Neural cell (in vitro differentiated cells): ENCODE data around the gene CSPG4. TPM values are rescaled to one million over a fixed set of nuclear protein-coding genes. Genes with fewer than 3 reads are reported as not detected.

Experiments
- H2AFZ ChIP-seq: fragments of 200-600, 300-800 bp; sonication (generic), shearing (Covaris generic); 2 replicates; pipeline ENCODE4 v1.6.0; 2014; ENCODE audit warnings: low read depth, mild to moderate bottlenecking, antibody characterized with exemption, low read length, moderate library complexity
- H3F3A ChIP-seq: fragments of 200-600 bp; shearing (Covaris generic); 2 replicates; pipeline ENCODE4 v1.6.1; 2016; ENCODE audit warnings: mild to moderate bottlenecking, moderate library complexity, mixed read lengths, antibody characterized with exemption, low read length; ENCODE audit not compliant: insufficient read depth, poor library complexity, severe bottlenecking
- H3K27ac ChIP-seq: fragments of 200-600, 300-800 bp; sonication (generic), shearing (Covaris generic); 2 replicates; pipeline ENCODE4 v1.5.1; 2014; ENCODE audit warnings: mild to moderate bottlenecking, low read length, moderate library complexity
- H3K27me3 ChIP-seq: fragments of 300-800, 200-600 bp; sonication (generic), shearing (Covaris generic); 2 replicates; pipeline ENCODE4 v1.6.0; 2014; ENCODE audit warnings: mild to moderate bottlenecking, low read depth, low read length, moderate library complexity; ENCODE audit not compliant: insufficient read depth
- H3K36me3 ChIP-seq: fragments of 300-800, 200-600 bp; sonication (generic), shearing (Covaris generic); 2 replicates; pipeline ENCODE4 v1.5.1; 2014; ENCODE audit warnings: mild to moderate bottlenecking, antibody characterized with exemption, low read length, moderate library complexity; ENCODE audit not compliant: insufficient read depth
- H3K4me2 ChIP-seq: fragments of 300-800, 200-600 bp; sonication (generic), shearing (Covaris generic); 2 replicates; pipeline ENCODE4 v1.6.0; 2014; ENCODE audit warnings: mild to moderate bottlenecking, low read length
- H3K4me3 ChIP-seq: fragments of 300-800, 200-600 bp; sonication (generic), shearing (Covaris generic); 2 replicates; pipeline ENCODE4 v1.5.1; 2014; ENCODE audit warnings: mild to moderate bottlenecking, low read length, moderate library complexity
- H3K79me2 ChIP-seq: fragments of 200-600 bp; shearing (Covaris generic); replicated peaks from 2 replicates; pipeline ENCODE4 v1.6.0; 2014; ENCODE audit warnings: mild to moderate bottlenecking, low read length, moderate library complexity; ENCODE audit not compliant: insufficient read depth
- H3K9ac ChIP-seq: fragments of 300-800, 200-600 bp; sonication (generic), shearing (Covaris generic); 2 replicates; pipeline ENCODE4 v1.6.1; 2016; ENCODE audit warnings: mild to moderate bottlenecking, low read length, mixed read lengths
- H3K9me2 ChIP-seq: fragments of 200-600 bp; shearing (Covaris generic); 2 replicates; pipeline ENCODE4 v1.6.1; 2016; ENCODE audit warnings: mild to moderate bottlenecking, low read length, mixed read lengths; ENCODE audit not compliant: insufficient read depth
- H3K9me3 ChIP-seq: fragments of 200-600, 300-800 bp; sonication (generic), shearing (Covaris generic); 2 replicates; pipeline ENCODE4 v1.6.1; 2016; ENCODE audit warnings: mild to moderate bottlenecking, mixed run types, low read length, moderate library complexity, mixed read lengths
- H4K20me1 ChIP-seq: fragments of 200-600 bp; shearing (Covaris generic); 2 replicates; pipeline ENCODE4 v1.6.1; 2016; ENCODE audit warnings: mild to moderate bottlenecking, mixed run types; ENCODE audit not compliant: insufficient read depth
- CTCF ChIP-seq: fragments of 450-650 bp; IDR thresholded peaks from 2 replicates; pipeline ENCODE4 v1.5.1; 2014; ENCODE audit warnings: antibody characterized with exemption, mild to moderate bottlenecking, moderate library complexity; ENCODE audit not compliant: poor library complexity, severe bottlenecking
- EP300 ChIP-seq: fragments of 450-650 bp; conservative IDR thresholded peaks from 2 replicates; pipeline ENCODE4 v1.6.1; 2014; ENCODE audit warnings: antibody characterized with exemption, mild to moderate bottlenecking, moderate library complexity; ENCODE audit not compliant: poor library complexity, severe bottlenecking
- EZH2 ChIP-seq: fragments of 200-600, 300-800 bp; shearing (Covaris generic), sonication (generic); IDR thresholded peaks from 2 replicates; pipeline ENCODE4 v1.6.1; 2014; ENCODE audit warnings: antibody characterized with exemption, low read length, borderline replicate concordance, mild to moderate bottlenecking; ENCODE audit not compliant: insufficient read depth, poor library complexity, severe bottlenecking
- MXI1 ChIP-seq: fragments of 450-650 bp; conservative IDR thresholded peaks from 2 replicates; pipeline ENCODE4 v1.6.1; 2014; ENCODE audit warnings: antibody characterized with exemption, mild to moderate bottlenecking; ENCODE audit not compliant: poor library complexity, severe bottlenecking
- POLR2AphosphoS5 ChIP-seq: IDR thresholded peaks from 2 replicates; pipeline ENCODE4 v1.6.1; 2012
- RAD21 ChIP-seq: fragments of 450-650 bp; conservative IDR thresholded peaks from 2 replicates; pipeline ENCODE4 v1.6.1; 2014; ENCODE audit warnings: antibody characterized with exemption, mild to moderate bottlenecking, moderate library complexity
- REST ChIP-seq: IDR thresholded peaks from 2 replicates; pipeline ENCODE4 v1.6.1; 2012; ENCODE audit warnings: borderline replicate concordance
- SMC3 ChIP-seq: fragments of 450-650 bp; conservative IDR thresholded peaks from 2 replicates; pipeline ENCODE4 v1.6.1; 2014; ENCODE audit warnings: antibody characterized with exemption, mild to moderate bottlenecking, moderate library complexity; ENCODE audit not compliant: poor library complexity
- TAF1 ChIP-seq: IDR thresholded peaks from 2 replicates; pipeline ENCODE4 v1.6.1; 2012; ENCODE audit warnings: low read depth
- polyA plus RNA-seq: library from polyadenylated mRNA; depleted of rRNA; stranded (reverse); fragments of >200 nt; gene quantifications from 2 replicates; pipeline ENCODE4 v1.2.3, GENCODE V29; 2014

Gene CSPG4
- polyA plus RNA-seq, 1 donor from 2014 or later, result not detected

GRCh38 chr15:75646944-75647364 is 65.7 kb downstream of the CSPG4 start:
- Histone ChIP-seq H3K4me2 (peak overlapping the region; percentile 50), H3K27ac (no peak overlapping the region), H3K36me3 (no peaks in the 10 kb centered on the region), H3K9ac (peak overlapping the region; percentile 48), H4K20me1 (no peaks in the 10 kb centered on the region), H2AFZ (no peak overlapping the region), H3K27me3 (peaks cover 27% of the 10 kb centered on the region), H3K4me3 (peak overlapping the region; percentile 82), H3K9me2 (no peaks in the 10 kb centered on the region), H3F3A (no peaks in the 10 kb centered on the region), H3K79me2 (peaks cover 4% of the 10 kb centered on the region), H3K9me3 (no peaks in the 10 kb centered on the region)
- TF ChIP-seq REST (no peak), EP300 (no peak), POLR2AphosphoS5 (no peak), EZH2 (no peak), CTCF (no peak), RAD21 (no peak)

GRCh38 chr15:75646112-75646943 is 66.3 kb downstream of the CSPG4 start:
- H3K9me2 ChIP-seq, result no peaks in the 10 kb centered on the region
- no peaks in the 10 kb centered on the region for H3F3A ChIP-seq
- peaks cover 4% of the 10 kb centered on the region for H3K79me2 ChIP-seq
- no peak overlapping the region for H3K9ac ChIP-seq
- H2AFZ ChIP-seq, result no peak overlapping the region
- H3K4me2 ChIP-seq, result no peak overlapping the region
- peaks cover 27% of the 10 kb centered on the region for H3K27me3 ChIP-seq
- peak overlapping the region; percentile 82 for H3K4me3 ChIP-seq
- no peaks in the 10 kb centered on the region for H3K9me3 ChIP-seq
- H4K20me1 ChIP-seq, result no peaks in the 10 kb centered on the region
- H3K36me3 ChIP-seq, result no peaks in the 10 kb centered on the region
- H3K27ac ChIP-seq, result no peak overlapping the region
- TF ChIP-seq EZH2, result no peak
- TF ChIP-seq SMC3, result no peak
- no peak for TF ChIP-seq REST
- no peak for TF ChIP-seq EP300
- no peak for TF ChIP-seq POLR2AphosphoS5
- TF ChIP-seq TAF1, result no peak
- no peak for TF ChIP-seq RAD21
- TF ChIP-seq CTCF, result no peak
- TF ChIP-seq MXI1, result no peak
